H9 (cell line): ENCODE data around the gene SCTR. TPM values are rescaled to one million over a fixed set of nuclear protein-coding genes. Genes with fewer than 3 reads are reported as not detected.

Experiments used
- DNase-seq: peaks from one replicate; pipeline ENCODE4 v3.0.0-alpha.2; 2017
- H2AFZ ChIP-seq: one replicate; pipeline ENCODE4 v1.6.1; 2013; ENCODE audit warnings: mild to moderate bottlenecking, low read length, control low read depth, moderate library complexity
- H2AK5ac ChIP-seq: 2 replicates; pipeline ENCODE4 v1.6.1; 2013; ENCODE audit warnings: low read length, control low read depth, mixed read lengths; ENCODE audit not compliant: insufficient read length
- H2BK120ac ChIP-seq: one replicate; pipeline ENCODE4 v1.6.1; 2013; ENCODE audit warnings: low read depth, mild to moderate bottlenecking, low read length, control low read depth, inconsistent platforms; ENCODE audit not compliant: poor library complexity, severe bottlenecking
- H2BK12ac ChIP-seq: 2 replicates; pipeline ENCODE4 v1.6.1; 2013; ENCODE audit warnings: low read length, control low read depth, mixed read lengths, low read depth; ENCODE audit not compliant: insufficient read length
- H2BK15ac ChIP-seq: 2 replicates; pipeline ENCODE4 v1.6.1; 2013; ENCODE audit warnings: low read depth, low read length, control low read depth
- H2BK20ac ChIP-seq: one replicate; pipeline ENCODE4 v1.6.1; 2013; ENCODE audit warnings: low read depth, mild to moderate bottlenecking, low read length, control low read depth, inconsistent platforms; ENCODE audit not compliant: poor library complexity, severe bottlenecking
- H2BK5ac ChIP-seq: 2 replicates; pipeline ENCODE4 v1.6.1; 2013; ENCODE audit warnings: low read length, control low read depth, mixed read lengths; ENCODE audit not compliant: insufficient read length
- H3K14ac ChIP-seq: 2 replicates; pipeline ENCODE4 v1.6.1; 2013; ENCODE audit warnings: low read length, control low read depth; ENCODE audit not compliant: insufficient read depth
- H3K18ac ChIP-seq: 2 replicates; pipeline ENCODE4 v1.6.1; 2013; ENCODE audit warnings: low read depth, mild to moderate bottlenecking, mixed read lengths, low read length, control low read depth; ENCODE audit not compliant: insufficient read length
- H3K23ac ChIP-seq: 2 replicates; pipeline ENCODE4 v1.6.1; 2013; ENCODE audit warnings: low read length, control low read depth, mixed read lengths, low read depth; ENCODE audit not compliant: insufficient read length
- H3K23me2 ChIP-seq: 2 replicates; pipeline ENCODE4 v1.6.1; 2013; ENCODE audit warnings: low read depth, mild to moderate bottlenecking, mixed read lengths, low read length, control low read depth; ENCODE audit not compliant: insufficient read length, poor library complexity, severe bottlenecking
- H3K27ac ChIP-seq: 2 replicates; pipeline ENCODE4 v1.5.1; 2013; ENCODE audit warnings: low read length, control low read depth, mixed read lengths, low read depth; ENCODE audit not compliant: insufficient read length
- H3K27me3 ChIP-seq: 2 replicates; pipeline ENCODE4 v1.6.1; 2013; ENCODE audit warnings: low read length, control low read depth, inconsistent platforms; ENCODE audit not compliant: insufficient read depth
- H3K4ac ChIP-seq: 2 replicates; pipeline ENCODE4 v1.6.1; 2013; ENCODE audit warnings: low read depth, mild to moderate bottlenecking, control low read depth, inconsistent platforms, low read length, moderate library complexity
- H3K4me1 ChIP-seq: 2 replicates; pipeline ENCODE4 v1.6.1; 2013; ENCODE audit warnings: low read length, control low read depth, inconsistent platforms; ENCODE audit not compliant: insufficient read depth
- H3K4me2 ChIP-seq: 2 replicates; pipeline ENCODE4 v1.6.1; 2013; ENCODE audit warnings: low read length, control low read depth, mixed read lengths; ENCODE audit not compliant: insufficient read length, insufficient read depth
- H3K56ac ChIP-seq: 2 replicates; pipeline ENCODE4 v1.6.1; 2013; ENCODE audit warnings: low read depth, mild to moderate bottlenecking, mixed read lengths, low read length, control low read depth; ENCODE audit not compliant: insufficient read length
- H3K79me1 ChIP-seq: 2 replicates; pipeline ENCODE4 v1.6.1; 2013; ENCODE audit warnings: low read depth, mild to moderate bottlenecking, moderate library complexity, low read length, control low read depth, inconsistent platforms; ENCODE audit not compliant: insufficient read depth, poor library complexity, severe bottlenecking
- H3K79me2 ChIP-seq: 2 replicates; pipeline ENCODE4 v1.6.1; 2013; ENCODE audit warnings: low read length, control low read depth, inconsistent platforms; ENCODE audit not compliant: insufficient read depth
- H3K9ac ChIP-seq: 2 replicates; pipeline ENCODE4 v1.6.1; 2013; ENCODE audit warnings: low read length, control low read depth, mixed read lengths; ENCODE audit not compliant: insufficient read length; ENCODE audit errors: extremely low read depth
- H3K9me3 ChIP-seq: one replicate; pipeline ENCODE4 v1.6.1; 2013; ENCODE audit warnings: low read depth, low read length, inconsistent platforms; ENCODE audit not compliant: control insufficient read depth
- H3T11ph ChIP-seq: one replicate; pipeline ENCODE4 v1.6.1; 2013; ENCODE audit warnings: mild to moderate bottlenecking, low read length, control low read depth, inconsistent platforms
- H4K20me1 ChIP-seq: one replicate; pipeline ENCODE4 v1.6.1; 2013; ENCODE audit not compliant: control insufficient read depth, insufficient read length, insufficient read depth
- H4K5ac ChIP-seq: 2 replicates; pipeline ENCODE4 v1.6.1; 2013; ENCODE audit warnings: low read depth, mild to moderate bottlenecking, mixed read lengths, low read length, control low read depth; ENCODE audit not compliant: insufficient read length
- H4K8ac ChIP-seq: replicated peaks from 2 replicates; pipeline ENCODE4 v1.6.1; 2013; ENCODE audit warnings: low read length, control low read depth, mixed read lengths, low read depth; ENCODE audit not compliant: insufficient read length
- H4K91ac ChIP-seq: 2 replicates; pipeline ENCODE4 v1.6.1; 2013; ENCODE audit warnings: low read depth, mild to moderate bottlenecking, moderate library complexity, mixed read lengths, low read length, control low read depth; ENCODE audit not compliant: insufficient read length
- H3K27ac Mint-ChIP-seq, 3 experiments: 2 replicates in 2 of 3; 3 replicates in 1 of 3; pipeline ENCODE4 v1.8.0; 2020 to 2021; ENCODE audit warnings: mixed read lengths in 3 of 3, mild to moderate bottlenecking in 1 of 3, moderate library complexity in 1 of 3
- H3K27me3 Mint-ChIP-seq: 2 replicates; pipeline ENCODE4 v1.8.0; 2021; ENCODE audit warnings: low read depth, mild to moderate bottlenecking, moderate library complexity, mixed read lengths
- H3K36me3 Mint-ChIP-seq, 3 experiments: 2 replicates in 2 of 3; 3 replicates in 1 of 3; pipeline ENCODE4 v1.8.0; 2020 to 2021; ENCODE audit warnings: low read depth in 3 of 3, mixed read lengths in 3 of 3; ENCODE audit not compliant: insufficient read depth in 1 of 3
- H3K4me1 Mint-ChIP-seq, 2 experiments: 2 replicates each; pipeline ENCODE4 v1.8.0; 2020; ENCODE audit warnings: mixed read lengths in 2 of 2
- H3K4me3 Mint-ChIP-seq, 2 experiments: 2 replicates in 1 of 2; 3 replicates in 1 of 2; pipeline ENCODE4 v1.8.0; 2020 to 2021; ENCODE audit warnings: mild to moderate bottlenecking in 2 of 2, mixed read lengths in 2 of 2, moderate library complexity in 1 of 2
- H3K9me3 Mint-ChIP-seq, 2 experiments: 2 replicates in 1 of 2; 3 replicates in 1 of 2; pipeline ENCODE4 v1.8.0; 2020; ENCODE audit warnings: mild to moderate bottlenecking in 2 of 2, mixed read lengths in 2 of 2, moderate library complexity in 1 of 2
- WGBS: extraction: QIAGEN DNeasy Blood & Tissue Kit; methylation state at CpG from one replicate; pipeline ENCODE4 v1.1.7; 2013; ENCODE audit warnings: missing lambda C conversion rate, low lambda C conversion rate, mixed read lengths; ENCODE audit not compliant: insufficient read length; ENCODE audit errors: extremely low coverage; 5-methylcytosine and 5-hydroxymethylcytosine counted together
- total RNA-seq: library from RNA; stranded (reverse); gene quantifications from 2 replicates; pipeline ENCODE4 v1.2.1, GENCODE V29; 2021
- TF ChIP-seq, protein P1 (sequence below): fragments of 200-600 bp; sonication (generic); conservative IDR thresholded peaks from 3 replicates; pipeline ENCODE4 v1.8.0; 2021; ENCODE audit warnings: antibody characterized with exemption, mild to moderate bottlenecking

Gene SCTR
- total RNA-seq, 1 experiment from 2014 or later, result not detected

GRCh38 chr2:119475857-119476244 is 48.4 kb downstream of the SCTR start:
- H3K79me2 ChIP-seq, result no peaks in the 10 kb centered on the region
- H3K27ac Mint-ChIP-seq, result no peak overlapping the region

More at GRCh38 chr2:119475857-119476244, 48.4 kb downstream of the SCTR start:
- Mint-ChIP-seq H3K9me3 (no peaks in the 10 kb centered on the region; a peak in 1 of 5 replicates), H3K27me3 (peaks cover 6% of the 10 kb centered on the region), H3K4me3 (no peak overlapping the region), H3K4me1 (peaks cover 9 to 26% of the 10 kb centered on the region in 2 experiments), H3K36me3 (no peaks in the 10 kb centered on the region)
- no peak overlapping the region for H2AFZ ChIP-seq
- no peaks in the 10 kb centered on the region for H3K4me1 ChIP-seq
- H3K79me1 ChIP-seq, result no peaks in the 10 kb centered on the region
- H3K23ac ChIP-seq, result no peak overlapping the region
- TF ChIP-seq, protein P1, sequence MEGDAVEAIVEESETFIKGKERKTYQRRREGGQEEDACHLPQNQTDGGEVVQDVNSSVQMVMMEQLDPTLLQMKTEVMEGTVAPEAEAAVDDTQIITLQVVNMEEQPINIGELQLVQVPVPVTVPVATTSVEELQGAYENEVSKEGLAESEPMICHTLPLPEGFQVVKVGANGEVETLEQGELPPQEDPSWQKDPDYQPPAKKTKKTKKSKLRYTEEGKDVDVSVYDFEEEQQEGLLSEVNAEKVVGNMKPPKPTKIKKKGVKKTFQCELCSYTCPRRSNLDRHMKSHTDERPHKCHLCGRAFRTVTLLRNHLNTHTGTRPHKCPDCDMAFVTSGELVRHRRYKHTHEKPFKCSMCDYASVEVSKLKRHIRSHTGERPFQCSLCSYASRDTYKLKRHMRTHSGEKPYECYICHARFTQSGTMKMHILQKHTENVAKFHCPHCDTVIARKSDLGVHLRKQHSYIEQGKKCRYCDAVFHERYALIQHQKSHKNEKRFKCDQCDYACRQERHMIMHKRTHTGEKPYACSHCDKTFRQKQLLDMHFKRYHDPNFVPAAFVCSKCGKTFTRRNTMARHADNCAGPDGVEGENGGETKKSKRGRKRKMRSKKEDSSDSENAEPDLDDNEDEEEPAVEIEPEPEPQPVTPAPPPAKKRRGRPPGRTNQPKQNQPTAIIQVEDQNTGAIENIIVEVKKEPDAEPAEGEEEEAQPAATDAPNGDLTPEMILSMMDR, result no peak
- no peak overlapping the region for H2BK5ac ChIP-seq
- H3K4ac ChIP-seq, result no peak overlapping the region
- no peak overlapping the region for H3K9ac ChIP-seq
- no peak overlapping the region for H3T11ph ChIP-seq
- H2BK15ac ChIP-seq, result no peak overlapping the region
- H4K8ac ChIP-seq, result no peak overlapping the region
- no CpG with 5 or more reads among the region's 6 CpGs for WGBS
- H3K18ac ChIP-seq, result no peak overlapping the region
- no peak overlapping the region for H3K27ac ChIP-seq
- no peak overlapping the region for H3K56ac ChIP-seq
- H4K91ac ChIP-seq, result no peak overlapping the region
- no peak overlapping the region for H4K5ac ChIP-seq
- H2AK5ac ChIP-seq, result no peak overlapping the region
- no peak overlapping the region for H3K14ac ChIP-seq
- H2BK120ac ChIP-seq, result no peak overlapping the region
- no peaks in the 10 kb centered on the region for H3K27me3 ChIP-seq
- H3K9me3 ChIP-seq, result no peaks in the 10 kb centered on the region
- DNase-seq, result no peak
- no peak overlapping the region for H3K4me2 ChIP-seq
- H3K23me2 ChIP-seq, result no peaks in the 10 kb centered on the region
- H2BK12ac ChIP-seq, result no peak overlapping the region
- no peak overlapping the region for H2BK20ac ChIP-seq
- H4K20me1 ChIP-seq, result no peaks in the 10 kb centered on the region
